ENCODE measurements around the gene E2F4.

Gene E2F4

GRCh38 chr16:67226804-67227566, 35.0 kb downstream of the E2F4 start, which contains the start of gene TMEM208:
TMEM208 (plus strand) TSS chr16:67227130; CDS start chr16:67227219, 89 bp downstream.
- H2AFZ ChIP-seq (ENCODE audit: low read depth, low read length, severe bottlenecking), result peak within 1 kb of the TSS; percentile 97
- H3K4me3 ChIP-seq (ENCODE audit: insufficient read depth, low read length, poor library complexity, severe bottlenecking), result peak within 1 kb of the TSS; percentile 90
- H3F3A ChIP-seq (ENCODE audit: insufficient read depth), result no peaks in the 10 kb centered on the region
- no peaks in the 10 kb centered on the region for H4K20me1 ChIP-seq (ENCODE audit: low read depth, low read length)
- H3K9me3 ChIP-seq (ENCODE audit: insufficient read depth, low read length), result no peaks in the 10 kb centered on the region
- peak within 1 kb of the TSS; percentile 29; the same call in 1 of the 2 replicates for H3K27ac ChIP-seq (ENCODE audit: low read depth, low read length)
- peak within 1 kb of the TSS; percentile 72 for H3K9ac ChIP-seq (ENCODE audit: low read length)
- H3K79me2 ChIP-seq (ENCODE audit: insufficient read depth, low read length), result peaks cover 11% of the 10 kb centered on the region
- no peak for TF ChIP-seq EZH2phosphoT487 (conservative IDR thresholded peaks at IDR 0.05; ENCODE audit: low read length)
- TF ChIP-seq, protein P1, sequence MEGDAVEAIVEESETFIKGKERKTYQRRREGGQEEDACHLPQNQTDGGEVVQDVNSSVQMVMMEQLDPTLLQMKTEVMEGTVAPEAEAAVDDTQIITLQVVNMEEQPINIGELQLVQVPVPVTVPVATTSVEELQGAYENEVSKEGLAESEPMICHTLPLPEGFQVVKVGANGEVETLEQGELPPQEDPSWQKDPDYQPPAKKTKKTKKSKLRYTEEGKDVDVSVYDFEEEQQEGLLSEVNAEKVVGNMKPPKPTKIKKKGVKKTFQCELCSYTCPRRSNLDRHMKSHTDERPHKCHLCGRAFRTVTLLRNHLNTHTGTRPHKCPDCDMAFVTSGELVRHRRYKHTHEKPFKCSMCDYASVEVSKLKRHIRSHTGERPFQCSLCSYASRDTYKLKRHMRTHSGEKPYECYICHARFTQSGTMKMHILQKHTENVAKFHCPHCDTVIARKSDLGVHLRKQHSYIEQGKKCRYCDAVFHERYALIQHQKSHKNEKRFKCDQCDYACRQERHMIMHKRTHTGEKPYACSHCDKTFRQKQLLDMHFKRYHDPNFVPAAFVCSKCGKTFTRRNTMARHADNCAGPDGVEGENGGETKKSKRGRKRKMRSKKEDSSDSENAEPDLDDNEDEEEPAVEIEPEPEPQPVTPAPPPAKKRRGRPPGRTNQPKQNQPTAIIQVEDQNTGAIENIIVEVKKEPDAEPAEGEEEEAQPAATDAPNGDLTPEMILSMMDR (IDR thresholded peaks at IDR 0.05; ENCODE audit: insufficient read depth, low read length, poor library complexity, severe bottlenecking), result no peak
- peak within 1 kb of the TSS; percentile 98 for H3K4me2 ChIP-seq (ENCODE audit: low read depth, low read length, poor library complexity, severe bottlenecking)
- H3K36me3 ChIP-seq (ENCODE audit: low read length), result no peaks in the 10 kb centered on the region
- H3K9me2 ChIP-seq (replicated peaks; ENCODE audit: insufficient read depth, low read length), result no peaks in the 10 kb centered on the region
- no peaks in the 10 kb centered on the region for H3K27me3 ChIP-seq (ENCODE audit: low read length)

- H3K79me2 ChIP-seq (ENCODE audit: insufficient read depth, low read length), result peaks cover 11% of the 10 kb centered on the region
- no peaks in the 10 kb centered on the region for H3K9me3 ChIP-seq (ENCODE audit: insufficient read depth, low read length)
- TF ChIP-seq EZH2phosphoT487 (conservative IDR thresholded peaks at IDR 0.05; ENCODE audit: low read length), result no peak
- TF ChIP-seq, protein P1 (IDR thresholded peaks at IDR 0.05; ENCODE audit: insufficient read depth, low read length, poor library complexity, severe bottlenecking), result no peak
- H3K27me3 ChIP-seq (ENCODE audit: low read length), result no peaks in the 10 kb centered on the region
- H2AFZ ChIP-seq (ENCODE audit: low read depth, low read length, severe bottlenecking), result no peak overlapping the region
- H3F3A ChIP-seq (ENCODE audit: insufficient read depth), result no peaks in the 10 kb centered on the region
- H3K9me2 ChIP-seq (replicated peaks; ENCODE audit: insufficient read depth, low read length), result no peaks in the 10 kb centered on the region
- H3K4me2 ChIP-seq (ENCODE audit: low read depth, low read length, poor library complexity, severe bottlenecking), result peak overlapping the region; percentile 98
- peak overlapping the region; percentile 90 for H3K4me3 ChIP-seq (ENCODE audit: insufficient read depth, low read length, poor library complexity, severe bottlenecking)
- no peak overlapping the region for H3K27ac ChIP-seq (ENCODE audit: low read depth, low read length)
- H4K20me1 ChIP-seq (ENCODE audit: low read depth, low read length), result no peaks in the 10 kb centered on the region
- no peaks in the 10 kb centered on the region for H3K36me3 ChIP-seq (ENCODE audit: low read length)
- H3K9ac ChIP-seq (ENCODE audit: low read length), result peak overlapping the region; percentile 72
These were observed 35.6 kb downstream of the E2F4 start for GRCh38 chr16:67227567-67227921.

DNA sequence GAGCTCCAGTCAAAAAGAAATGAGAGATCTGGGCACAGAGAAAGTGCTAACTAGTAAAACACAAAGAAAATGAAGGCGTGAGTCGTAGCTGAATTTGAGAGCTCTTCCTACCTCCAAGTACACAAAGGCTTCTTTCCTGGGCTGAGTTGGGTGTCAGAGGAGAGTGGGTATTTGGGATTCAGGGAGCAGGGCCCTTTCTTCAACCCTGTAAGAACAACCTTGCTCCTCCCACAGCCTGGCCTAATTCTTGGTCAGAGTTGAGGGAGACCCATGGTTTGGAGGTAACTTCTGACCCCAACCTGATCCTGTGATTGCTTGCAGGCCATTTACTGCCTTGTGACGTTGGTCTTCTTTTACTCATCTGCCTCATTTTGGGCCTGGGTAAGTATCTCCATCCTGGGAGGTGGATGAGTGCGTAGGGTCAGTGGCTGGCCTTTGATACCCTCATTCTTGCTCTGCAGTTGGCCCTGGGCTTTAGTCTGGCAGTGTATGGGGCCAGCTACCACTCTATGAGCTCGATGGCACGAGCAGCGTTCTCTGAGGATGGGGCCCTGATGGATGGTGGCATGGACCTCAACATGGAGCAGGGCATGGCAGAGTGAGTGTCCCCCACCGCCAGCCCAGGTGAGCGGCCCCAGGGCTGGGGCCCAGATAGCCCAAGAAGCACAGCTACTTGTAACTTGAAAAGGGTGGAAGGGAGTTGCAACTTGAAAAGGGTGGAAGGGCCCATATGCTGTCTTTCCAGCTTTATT, 36.3 kb downstream of the E2F4 start:
- H2AFZ ChIP-seq (ENCODE audit: low read depth, low read length, severe bottlenecking), result no peak overlapping the region
- H3K36me3 ChIP-seq (ENCODE audit: low read length), result no peaks in the 10 kb centered on the region
- H3K9ac ChIP-seq (ENCODE audit: low read length), result peak overlapping the region; percentile 72; the same call in 1 of the 2 replicates
- H3K4me2 ChIP-seq (ENCODE audit: low read depth, low read length, poor library complexity, severe bottlenecking), result peak overlapping the region; percentile 98
- H3K79me2 ChIP-seq (ENCODE audit: insufficient read depth, low read length), result peaks cover 11% of the 10 kb centered on the region
- TF ChIP-seq, protein P1 (IDR thresholded peaks at IDR 0.05; ENCODE audit: insufficient read depth, low read length, poor library complexity, severe bottlenecking), result no peak
- TF ChIP-seq EZH2phosphoT487 (conservative IDR thresholded peaks at IDR 0.05; ENCODE audit: low read length), result no peak
- no peaks in the 10 kb centered on the region for H4K20me1 ChIP-seq (ENCODE audit: low read depth, low read length)
- H3K4me3 ChIP-seq (ENCODE audit: insufficient read depth, low read length, poor library complexity, severe bottlenecking), result peak overlapping the region; percentile 90
- no peaks in the 10 kb centered on the region for H3K9me2 ChIP-seq (replicated peaks; ENCODE audit: insufficient read depth, low read length)
- H3K27ac ChIP-seq (ENCODE audit: low read depth, low read length), result no peak overlapping the region
- no peaks in the 10 kb centered on the region for H3K9me3 ChIP-seq (ENCODE audit: insufficient read depth, low read length)
- H3K27me3 ChIP-seq (ENCODE audit: low read length), result no peaks in the 10 kb centered on the region
- no peaks in the 10 kb centered on the region for H3F3A ChIP-seq (ENCODE audit: insufficient read depth)

Measured in SU-DHL-6 (cell line).